GM18858 (cell line): Measurements from ENCODE around the gene ST3GAL4.
A peak's percentile ranks its signal among the peaks of the same experiment; 100 is the strongest.

Experiments
- ATAC-seq: cut with Tn5 transposase; IDR thresholded peaks from one replicate; pipeline ENCODE4 v1.9.1; 2021; ENCODE audit not compliant: unreplicated experiment

The ST3GAL4 gene

DNA sequence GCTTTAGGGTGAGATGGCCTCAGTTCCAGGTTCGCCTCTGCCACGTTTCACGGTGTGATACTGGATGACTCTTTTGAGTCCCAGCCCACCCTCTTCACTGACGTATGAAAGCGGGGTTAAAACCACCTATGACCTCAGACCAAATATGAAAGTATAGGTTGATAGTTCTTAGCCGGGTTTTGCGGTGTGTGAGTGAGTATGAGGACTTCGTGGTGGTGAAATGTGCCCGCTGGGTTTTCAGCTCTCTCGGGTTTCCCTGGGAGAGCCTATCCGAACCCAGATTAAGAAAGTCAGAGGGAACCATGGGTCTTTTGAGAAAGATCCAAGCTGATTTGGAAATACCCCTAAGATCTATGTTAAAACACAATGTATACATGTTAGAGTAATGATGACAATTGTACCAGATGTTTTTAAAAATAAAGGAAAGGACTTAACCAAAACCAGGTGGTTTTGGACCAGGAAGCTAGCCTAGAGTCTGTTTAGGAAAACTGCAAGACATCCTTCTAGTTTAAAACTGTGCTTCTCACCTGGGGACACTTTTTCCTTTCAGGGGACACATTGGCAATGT, 25.8 kb upstream of the ST3GAL4 start:
- no peak for ATAC-seq

DNA sequence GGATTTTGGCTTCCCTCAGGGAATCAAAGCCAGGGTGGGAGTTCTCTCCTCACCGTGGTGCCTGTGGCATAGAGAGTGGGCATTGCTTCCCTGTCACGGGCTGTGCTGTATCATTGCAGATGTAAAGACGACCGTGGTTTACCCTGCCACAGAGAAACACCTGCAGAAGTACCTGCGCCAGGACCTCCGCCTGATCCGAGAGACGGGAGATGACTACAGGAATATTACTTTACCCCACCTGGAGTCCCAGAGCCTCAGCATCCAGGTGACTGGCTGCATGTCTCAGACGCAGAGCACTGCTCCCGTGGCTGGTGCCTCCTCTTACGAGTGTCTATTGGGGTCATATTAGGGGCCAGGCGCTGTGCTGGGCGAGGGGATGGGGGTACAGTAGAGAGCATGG, 24.2 kb upstream of the ST3GAL4 start:
- ATAC-seq: no peak

DNA sequence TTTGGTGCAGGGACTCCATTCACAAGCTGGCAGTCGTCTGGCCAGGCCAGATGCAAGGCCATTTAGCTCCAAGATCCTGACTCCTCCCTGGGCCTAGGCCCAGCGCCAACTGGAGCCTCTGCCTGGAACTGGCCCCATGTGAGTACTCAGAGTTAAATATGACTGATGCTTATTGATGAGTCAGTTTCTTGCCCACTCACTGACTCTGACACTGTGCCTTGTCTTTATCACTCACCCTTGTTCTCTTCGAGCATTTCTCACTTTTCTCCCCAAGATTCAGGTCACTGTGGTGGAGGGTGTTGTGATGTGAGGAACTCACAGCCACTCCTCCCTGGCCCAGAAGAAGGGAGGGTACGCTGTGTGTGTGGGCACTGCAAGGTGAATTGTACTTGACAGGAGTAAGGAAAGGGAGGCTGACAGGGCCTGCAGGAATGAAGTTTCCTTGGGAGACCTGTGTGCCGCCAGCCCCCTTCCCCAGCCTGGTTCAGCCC, 23.2 kb upstream of the ST3GAL4 start:
- no peak for ATAC-seq

DNA sequence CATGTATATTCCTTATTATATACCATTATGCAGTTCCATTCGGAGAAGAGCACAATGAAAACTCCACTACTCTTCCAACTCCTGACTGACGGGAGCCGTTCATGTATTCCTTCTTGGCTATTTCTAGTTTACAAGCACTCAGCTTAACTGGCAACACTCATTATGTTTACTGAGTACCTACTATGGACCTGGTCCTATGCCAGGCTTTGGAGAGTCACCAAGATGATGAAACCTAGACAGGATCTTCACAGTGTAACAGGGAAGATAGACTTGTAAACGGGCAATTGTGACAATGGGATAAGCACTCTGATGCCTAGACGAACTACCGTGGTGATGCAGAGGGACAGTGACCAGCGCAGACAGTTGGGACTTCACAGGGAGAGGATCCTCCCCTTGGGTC, 22.3 kb upstream of the ST3GAL4 start:
- ATAC-seq: no peak

DNA sequence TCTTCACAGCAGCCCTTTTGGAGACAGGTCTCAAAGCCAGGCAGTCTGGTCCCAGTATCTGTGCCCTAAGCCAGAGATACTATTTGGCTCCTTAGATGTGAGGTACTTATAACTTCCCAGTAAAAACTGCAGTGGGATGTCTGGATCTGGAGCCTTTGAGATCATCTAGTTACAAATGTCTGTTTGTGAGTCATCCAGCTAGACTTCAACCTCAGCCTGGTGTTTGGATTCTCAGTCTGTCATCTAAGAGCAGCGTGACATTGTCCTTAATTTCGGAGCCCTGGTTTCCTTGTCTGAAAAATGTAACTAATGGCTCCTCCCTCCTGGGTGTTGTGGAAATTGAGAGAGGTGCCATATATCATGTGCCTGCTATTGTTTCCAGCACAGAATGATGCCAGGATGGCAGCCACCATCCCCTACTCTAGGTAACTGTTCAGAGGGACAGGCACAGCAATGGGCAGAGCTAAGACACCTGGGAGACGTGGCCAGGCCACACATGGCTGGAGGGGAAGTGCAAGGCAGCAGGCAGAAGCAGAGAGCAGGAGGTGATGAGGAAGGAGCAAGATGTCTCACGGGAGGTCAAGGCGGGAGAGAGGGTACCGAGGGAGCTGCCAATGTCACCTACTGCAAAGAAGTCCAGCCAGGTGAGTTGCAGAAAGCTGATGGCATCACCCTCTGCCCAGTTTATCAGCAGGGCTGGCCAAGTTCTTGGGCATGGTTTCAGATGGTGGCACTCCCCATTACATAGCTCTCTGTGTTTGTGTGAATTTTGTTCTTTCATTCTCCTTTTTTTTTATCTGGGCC, 20.6 kb upstream of the ST3GAL4 start:
- ATAC-seq: no peak

DNA sequence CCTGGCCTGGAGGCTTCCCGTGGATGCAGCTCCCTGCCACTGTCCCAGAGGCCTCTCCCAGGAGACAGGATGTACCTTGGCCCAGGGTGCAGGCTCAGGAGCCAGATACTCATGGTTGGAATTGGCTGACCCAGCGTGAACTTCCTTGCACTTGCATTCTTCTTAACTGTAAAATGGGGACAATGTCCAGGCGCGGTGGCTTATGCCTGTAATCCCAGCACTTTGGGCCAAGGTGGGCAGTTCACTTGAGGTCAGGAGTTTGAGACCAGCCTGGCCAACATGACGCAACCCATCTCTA, 20.1 kb upstream of the ST3GAL4 start:
- no peak for ATAC-seq

DNA sequence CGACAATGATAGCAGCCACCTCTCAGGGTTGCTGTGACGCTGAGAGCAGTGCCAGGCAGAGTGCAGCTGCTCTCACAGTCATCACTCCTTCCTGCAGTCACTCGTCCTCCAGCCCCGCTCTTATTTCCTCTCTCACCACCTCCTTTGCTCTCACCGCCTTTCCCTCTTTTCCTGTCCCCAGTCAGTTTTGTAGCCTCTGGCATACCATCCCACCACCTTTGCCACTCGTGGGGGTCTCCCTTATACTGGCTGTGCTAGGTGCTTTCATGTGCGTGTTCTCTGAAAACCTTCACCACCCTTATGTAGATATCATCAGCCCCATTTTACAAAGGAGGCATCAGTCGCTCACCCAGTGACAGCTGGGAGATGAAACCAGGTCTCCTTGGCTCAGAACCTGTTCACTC, 19.3 kb upstream of the ST3GAL4 start:
- ATAC-seq: no peak

DNA sequence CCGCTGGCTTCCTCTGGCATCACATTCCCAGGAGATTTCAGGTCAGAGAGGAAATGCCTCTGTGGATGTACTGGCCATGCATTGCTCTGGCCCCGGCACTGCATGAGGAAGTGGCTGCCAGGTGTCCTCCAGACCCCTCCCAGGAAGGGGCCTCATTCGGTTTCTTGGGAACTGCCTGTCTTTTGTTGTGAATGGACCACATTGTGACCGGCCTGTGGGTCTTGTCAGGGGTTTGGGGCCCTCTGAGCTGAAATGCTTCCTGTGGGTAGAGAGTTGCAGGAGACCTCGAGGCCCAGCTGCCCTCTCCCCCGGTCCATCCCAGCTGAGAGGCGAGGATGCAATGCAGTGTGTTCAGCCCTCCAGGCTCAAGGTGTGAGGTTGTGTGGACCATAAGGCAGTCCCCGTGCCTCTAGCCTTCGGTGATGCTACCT, 18.8 kb upstream of the ST3GAL4 start:
- ATAC-seq: no peak

DNA sequence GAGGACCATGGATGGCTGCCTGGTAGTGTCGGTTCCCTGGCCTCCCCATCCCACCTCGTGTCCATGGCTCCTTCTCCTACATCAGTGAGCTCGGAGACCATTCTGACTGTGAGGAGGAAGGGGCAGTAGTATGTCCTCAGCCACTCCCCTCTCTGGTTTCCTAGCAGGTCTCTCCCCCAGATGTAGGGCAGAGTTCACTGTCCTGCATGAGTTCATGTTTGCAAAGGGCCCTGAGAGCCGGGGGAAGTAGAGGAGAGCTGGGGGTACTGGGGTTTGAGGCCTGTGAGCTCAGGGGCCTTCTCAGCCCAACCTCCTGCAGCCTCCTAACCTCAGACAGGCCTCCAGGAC, 18.4 kb upstream of the ST3GAL4 start:
- no peak for ATAC-seq

DNA sequence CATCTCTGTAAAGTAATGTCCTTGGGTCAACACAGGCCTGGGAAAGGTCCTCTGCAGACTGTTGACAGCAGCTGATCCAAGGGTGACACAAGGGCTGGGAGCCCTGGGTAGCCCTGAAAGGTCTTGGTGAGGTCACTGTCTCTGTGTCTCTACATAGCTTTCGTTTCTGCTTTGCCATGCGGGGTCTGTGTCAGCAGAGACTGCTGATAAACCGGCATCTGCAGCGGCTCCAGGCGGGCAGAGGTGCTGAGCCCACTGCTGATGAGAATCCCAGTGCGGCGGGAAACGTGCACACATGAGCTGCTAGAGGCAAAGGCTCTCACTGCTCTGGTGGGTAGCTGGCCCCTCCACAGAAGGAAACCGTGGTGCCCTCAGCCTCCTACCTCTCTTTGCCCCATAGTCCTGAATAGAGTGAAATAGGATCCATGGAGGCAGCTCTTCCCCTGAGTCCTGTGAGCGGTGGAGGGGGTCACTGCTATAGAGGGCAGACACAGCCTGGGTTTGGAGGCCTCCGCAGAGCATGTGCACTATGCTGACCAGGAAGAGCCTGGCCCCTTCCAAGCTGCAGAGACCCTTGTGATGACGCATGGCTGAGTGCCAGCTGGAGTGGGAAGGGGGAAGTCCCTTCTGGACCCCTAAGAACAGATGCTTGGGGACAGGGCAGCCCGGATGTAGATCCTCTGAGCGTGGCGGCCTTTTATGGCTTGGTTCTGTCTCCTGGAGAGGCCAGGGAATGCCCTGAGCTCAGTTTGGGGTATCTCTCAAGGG, 17.8 kb upstream of the ST3GAL4 start:
- no peak for ATAC-seq

DNA sequence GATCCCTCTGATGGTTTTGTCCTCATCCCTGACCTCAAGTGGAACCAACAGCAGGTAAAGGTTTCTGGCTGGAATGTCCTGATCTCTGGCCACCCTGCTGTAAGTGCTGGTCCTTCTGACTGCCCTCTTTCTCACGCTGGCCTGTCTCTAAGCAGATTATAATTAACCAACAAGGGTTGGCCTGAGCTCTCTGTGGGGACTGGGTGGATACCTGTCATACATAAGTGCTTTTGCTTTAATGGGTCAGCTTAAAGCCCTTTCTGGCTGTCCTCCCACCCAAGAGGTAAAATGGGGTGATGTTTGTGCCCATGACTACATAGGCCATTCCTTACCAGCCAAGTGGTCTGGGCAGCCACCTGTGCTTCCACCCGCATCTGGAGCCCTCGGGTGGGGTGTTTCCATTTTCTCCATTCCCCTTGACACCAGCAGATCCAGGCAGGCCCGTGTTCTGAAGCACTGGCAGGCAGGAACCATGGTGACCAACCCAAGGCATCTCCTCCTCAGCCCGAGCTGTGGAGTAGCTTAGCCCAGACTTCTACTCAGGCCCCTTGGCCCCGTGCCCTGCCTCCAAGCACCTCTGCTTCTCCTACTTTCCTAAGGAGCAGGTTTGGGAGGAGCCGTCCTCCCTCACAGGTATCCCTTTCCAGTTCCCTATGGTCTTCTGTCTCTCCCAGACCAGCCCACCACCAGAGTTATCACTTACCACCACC, 17.0 kb upstream of the ST3GAL4 start:
- no peak for ATAC-seq

DNA sequence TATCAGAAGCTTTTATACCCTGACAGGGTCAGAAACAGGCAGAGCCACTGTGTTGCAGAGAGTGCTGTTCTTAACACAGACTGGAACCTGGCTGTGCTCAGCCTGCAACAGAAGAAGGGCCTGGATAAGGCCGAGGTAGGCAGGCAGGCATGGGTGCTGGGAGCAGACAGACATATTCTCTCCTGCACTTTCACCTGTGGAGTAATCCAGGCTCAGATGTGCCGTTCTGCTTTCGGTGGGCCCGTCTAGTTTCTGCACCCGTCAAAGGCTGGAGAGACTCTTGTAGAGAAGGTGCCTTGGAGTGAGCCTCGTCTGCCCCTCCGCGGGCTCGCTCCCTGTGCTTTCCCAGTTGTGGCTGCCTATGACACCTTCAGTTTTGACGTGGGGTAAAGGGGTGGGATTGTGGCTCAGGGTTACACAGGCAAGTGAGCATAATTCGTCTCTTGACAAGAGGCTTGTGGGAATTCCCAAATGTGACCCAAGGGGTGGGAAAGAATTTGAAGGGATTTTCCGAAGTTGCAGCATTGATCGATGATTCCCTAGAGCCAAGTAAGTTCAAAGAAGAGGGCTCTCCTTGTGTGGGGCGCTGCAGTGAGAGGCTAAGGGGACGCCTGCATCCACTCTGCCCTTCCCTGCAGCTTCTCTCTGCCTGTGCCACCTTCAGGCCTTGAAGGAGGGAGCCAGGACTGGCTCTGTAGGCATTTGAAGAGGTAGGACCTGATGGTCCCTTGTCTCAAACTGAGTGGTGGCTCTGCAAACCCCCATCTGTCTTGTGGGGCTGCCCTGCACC, 16.2 kb upstream of the ST3GAL4 start:
- ATAC-seq: no peak

DNA sequence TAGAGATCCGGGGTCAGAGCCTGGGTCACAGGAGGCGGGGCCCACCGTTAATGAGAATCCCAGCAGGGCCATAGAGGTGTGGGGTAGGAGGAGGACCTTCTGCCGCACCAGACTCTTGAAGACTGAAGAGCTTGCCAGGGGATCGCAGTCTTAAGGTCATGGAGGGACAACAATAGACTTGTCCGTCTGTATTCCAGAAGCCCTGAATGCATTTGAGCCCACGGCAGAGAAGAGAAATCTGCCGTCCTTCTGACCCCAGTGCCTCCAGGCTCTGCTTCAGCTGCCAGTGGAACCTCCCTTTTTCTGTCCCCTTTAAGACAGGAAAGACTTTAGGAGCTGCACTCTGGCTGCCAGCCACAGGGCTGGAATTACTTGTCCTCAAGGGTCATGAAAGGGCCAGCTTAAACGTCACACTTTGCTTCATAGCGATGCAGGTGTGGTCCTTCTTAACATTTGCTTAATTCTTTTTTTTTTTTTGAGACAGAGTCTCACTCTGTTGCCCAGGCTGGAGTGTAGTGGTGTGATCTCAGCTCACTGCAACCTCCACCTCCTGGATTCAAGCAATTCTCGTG, 15.5 kb upstream of the ST3GAL4 start:
- no peak for ATAC-seq

DNA sequence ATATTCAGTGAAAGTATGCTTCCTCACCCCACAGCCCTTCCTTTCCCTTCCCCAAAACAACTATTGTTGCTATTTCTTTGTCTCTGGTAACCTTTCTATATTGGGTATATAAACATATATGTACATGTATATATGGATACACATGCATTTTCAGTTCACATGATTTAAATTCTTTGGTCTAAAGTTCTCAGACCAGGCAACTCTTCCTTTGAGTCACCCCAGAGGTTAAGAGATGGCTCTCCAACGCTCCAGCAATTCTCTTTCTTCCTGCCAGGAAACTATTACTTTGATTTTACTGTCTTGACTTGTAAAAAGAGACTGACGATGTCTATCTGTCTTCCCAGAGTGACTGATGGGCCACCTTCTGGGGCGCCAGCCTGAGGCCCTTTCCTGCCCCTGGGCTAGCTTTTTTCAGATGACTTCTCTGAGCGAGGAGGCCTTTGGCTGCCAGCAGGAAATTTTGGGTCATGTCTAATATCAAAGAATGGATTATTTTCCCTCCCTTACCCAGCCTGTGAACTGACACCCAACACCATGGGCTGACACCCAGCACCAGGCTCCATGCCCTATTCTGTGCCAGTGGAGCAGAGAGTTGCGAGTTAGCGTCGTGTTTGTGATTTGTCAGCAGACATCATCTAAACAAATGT, 14.4 kb upstream of the ST3GAL4 start:
- peak; percentile 47 for ATAC-seq

DNA sequence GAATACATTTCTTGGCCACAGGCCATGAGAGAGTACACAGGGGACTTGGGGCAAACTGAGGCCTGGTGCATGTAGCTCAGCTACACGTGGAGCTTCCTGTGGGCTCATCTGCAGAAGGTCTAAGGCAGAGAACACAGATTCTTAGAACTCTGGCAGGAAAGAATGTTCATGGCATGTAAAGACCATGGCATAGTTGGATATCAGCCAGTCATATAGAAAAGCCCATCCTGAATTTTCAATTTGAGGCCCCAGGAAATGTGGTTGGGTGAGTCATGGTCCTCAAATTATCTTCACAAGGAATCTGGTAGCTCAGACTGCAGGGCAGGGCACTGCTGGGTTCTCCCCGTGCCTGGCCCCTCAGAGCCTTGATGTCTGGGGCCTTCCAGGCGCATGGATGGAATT, 13.7 kb upstream of the ST3GAL4 start:
- no peak for ATAC-seq

DNA sequence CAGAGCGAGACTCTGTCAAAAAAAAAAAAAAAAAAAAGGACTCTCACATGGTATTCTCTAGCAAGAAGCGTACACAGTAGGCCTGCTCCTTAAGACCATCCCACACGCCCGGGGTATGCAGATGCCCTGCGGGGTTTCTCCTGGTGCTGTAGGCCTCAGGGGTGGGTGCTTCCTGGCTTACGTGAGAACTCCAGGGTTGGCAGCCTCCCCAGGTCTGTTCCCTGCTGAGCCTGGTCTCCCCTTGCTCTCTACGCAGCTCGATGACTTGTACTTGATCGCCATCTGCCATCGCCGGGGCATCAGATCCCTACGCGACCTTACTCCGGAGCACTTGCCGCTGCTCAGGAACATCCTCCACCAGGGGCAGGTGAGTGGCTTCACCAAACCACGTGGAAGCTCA, 12.4 kb upstream of the ST3GAL4 start:
- ATAC-seq: no peak

DNA sequence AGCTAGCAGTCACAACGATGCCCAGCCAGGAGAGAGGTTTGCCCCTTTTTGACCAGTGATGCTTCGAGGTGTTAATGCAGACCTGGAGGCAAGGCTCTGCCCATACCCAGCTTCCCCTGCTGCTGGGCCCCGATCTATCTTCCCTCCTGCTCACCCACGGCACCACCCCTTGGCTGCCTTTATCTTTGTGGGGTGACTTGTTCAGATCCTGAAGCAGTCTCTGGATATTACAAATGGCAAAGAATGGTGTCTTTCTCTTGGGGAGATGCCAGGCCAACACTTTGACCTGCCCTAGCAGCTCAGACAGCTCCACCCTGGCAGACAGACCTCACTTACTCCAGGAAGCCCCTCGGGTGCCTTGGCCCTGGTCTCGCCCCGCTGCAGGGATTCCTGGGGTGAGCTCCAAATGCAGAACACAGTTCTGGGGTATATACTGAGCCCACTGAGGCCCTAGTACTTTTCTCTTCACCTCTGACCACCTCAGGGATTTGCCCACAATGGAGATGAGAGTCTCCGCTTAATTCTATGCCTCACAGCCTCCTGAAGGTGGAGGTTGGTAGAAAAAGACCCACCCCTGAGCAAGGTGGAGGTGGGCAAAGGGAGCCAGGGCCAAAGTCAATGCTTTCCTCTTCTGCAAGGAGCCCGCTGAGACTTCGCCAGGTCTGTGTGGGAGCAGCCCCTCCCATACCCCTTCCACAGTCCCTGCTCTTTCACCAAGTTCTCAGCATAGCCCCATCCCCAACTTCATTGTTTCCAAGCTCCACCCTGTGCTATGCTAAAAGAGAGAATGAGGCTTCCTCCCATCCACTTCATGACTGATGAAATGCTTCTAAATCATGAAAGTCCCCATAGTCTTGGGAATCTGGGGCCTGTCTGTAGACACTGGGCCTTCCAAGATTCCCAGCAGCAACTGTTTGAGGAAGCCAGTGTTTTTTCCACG, 11.1 kb upstream of the ST3GAL4 start:
- no peak for ATAC-seq

DNA sequence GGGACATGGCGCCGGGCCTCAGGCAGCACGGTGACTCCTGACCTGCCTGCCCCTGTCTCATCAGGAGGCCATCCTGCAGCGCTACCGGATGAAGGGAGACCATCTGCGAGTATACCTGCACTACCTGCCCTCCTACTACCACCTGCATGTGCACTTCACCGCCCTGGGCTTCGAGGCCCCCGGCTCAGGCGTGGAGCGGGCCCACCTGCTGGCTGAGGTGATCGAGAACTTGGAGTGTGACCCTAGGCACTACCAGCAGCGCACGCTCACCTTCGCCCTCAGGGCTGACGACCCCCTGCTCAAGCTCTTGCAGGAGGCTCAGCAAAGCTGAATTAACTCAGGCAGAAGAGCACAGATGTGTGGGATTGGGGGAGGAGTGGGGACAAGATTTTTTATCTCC, 10.2 kb upstream of the ST3GAL4 start:
- no peak for ATAC-seq
